Astrocyte of the spinal cord (primary cell): ENCODE measurements around the gene SPART.
A peak's percentile ranks its signal among the peaks of the same experiment; 100 is the strongest.
"Not testable (repeated sequence)": the region's sequence is repeated elsewhere in the genome, so short reads cannot be mapped to it uniquely, and the experiment has no call there.

Experiments
- DNase-seq: peaks from one replicate; pipeline ENCODE4 v3.0.0; 2011; ENCODE audit warnings: low read depth, low spot score
- H3K4me3 ChIP-seq: 2 replicates; pipeline ENCODE4 v1.5.1; 2011; ENCODE audit warnings: low read depth, mild to moderate bottlenecking, low read length, moderate library complexity
- in situ Hi-C: cut with HindIII; loops from 2 replicates; pipeline ENCODE4 v1.10.0; 2017; ENCODE audit warnings: low sequenced_read_pairs
- TF ChIP-seq, protein P1 (sequence below): IDR thresholded peaks from 2 replicates; pipeline ENCODE4 v1.5.1; 2012; ENCODE audit warnings: low read depth, mild to moderate bottlenecking, low read length, inconsistent platforms

The SPART gene

DNA sequence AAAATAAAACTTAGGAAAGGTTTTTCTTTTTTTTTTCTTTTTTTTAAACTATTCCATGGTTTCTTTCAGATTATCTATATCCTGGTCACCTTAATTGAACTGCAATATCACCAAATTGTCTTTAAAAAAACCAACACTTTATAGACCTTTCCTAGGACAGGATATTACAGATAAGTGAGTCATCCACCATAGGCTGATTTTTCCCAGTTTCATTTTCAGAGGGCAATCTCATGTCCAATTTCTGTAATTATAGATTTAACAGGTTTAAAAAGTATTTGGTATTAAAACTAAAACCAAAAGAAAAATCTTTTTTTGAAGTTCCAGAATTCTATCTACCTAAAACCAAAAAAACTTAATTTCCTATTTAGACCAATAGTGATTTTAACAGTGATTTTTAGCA, 13.2 kb downstream of the SPART start:
- TF ChIP-seq, protein P1, sequence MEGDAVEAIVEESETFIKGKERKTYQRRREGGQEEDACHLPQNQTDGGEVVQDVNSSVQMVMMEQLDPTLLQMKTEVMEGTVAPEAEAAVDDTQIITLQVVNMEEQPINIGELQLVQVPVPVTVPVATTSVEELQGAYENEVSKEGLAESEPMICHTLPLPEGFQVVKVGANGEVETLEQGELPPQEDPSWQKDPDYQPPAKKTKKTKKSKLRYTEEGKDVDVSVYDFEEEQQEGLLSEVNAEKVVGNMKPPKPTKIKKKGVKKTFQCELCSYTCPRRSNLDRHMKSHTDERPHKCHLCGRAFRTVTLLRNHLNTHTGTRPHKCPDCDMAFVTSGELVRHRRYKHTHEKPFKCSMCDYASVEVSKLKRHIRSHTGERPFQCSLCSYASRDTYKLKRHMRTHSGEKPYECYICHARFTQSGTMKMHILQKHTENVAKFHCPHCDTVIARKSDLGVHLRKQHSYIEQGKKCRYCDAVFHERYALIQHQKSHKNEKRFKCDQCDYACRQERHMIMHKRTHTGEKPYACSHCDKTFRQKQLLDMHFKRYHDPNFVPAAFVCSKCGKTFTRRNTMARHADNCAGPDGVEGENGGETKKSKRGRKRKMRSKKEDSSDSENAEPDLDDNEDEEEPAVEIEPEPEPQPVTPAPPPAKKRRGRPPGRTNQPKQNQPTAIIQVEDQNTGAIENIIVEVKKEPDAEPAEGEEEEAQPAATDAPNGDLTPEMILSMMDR = no peak
- H3K4me3 ChIP-seq = no peak overlapping the region

DNA sequence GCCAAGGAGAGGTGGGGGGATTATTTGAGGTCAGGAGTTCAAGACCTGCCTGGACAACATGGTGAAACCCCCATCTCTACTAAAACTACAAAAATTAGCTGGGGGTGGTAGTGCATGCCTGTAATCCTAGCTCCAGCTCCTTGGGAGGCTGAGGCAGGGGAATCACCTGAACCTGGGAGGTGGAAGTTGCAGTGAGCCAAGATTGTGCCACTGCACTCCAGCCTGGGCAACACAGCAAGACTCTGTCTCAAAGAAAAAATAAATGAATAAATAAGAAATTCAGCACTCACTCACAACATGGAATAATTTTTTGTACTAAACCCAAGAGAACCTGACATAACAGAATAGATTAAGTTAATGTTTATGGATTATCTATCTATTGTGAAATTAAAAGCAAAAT, 13.9 kb downstream of the SPART start:
- DNase-seq, H3K4me3 ChIP-seq, in situ Hi-C loops: not testable (repeated sequence)

More for the DNA sequence above, 13.2 kb downstream of the SPART start:
- peak; percentile 57 for DNase-seq
- in situ Hi-C loops = no loop called here

DNA sequence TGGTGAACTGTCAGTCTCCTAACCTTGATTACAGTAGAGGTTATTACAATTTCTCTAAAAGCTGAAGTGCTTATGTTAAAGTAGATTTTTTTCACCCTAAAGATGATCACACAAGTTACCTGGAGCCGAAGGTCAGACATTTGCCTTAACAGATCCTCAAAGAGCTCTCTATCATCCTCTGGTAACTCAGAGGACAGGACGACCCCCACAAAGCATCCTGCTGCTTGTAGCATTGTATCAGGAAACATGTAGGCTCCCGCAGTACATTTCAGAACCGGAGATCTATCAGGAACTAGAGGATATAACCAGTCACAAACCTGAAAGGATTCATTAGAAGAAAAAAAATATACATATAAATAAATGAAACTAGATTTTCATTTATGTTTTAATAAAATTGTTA, 14.9 kb downstream of the SPART start:
- no peak overlapping the region for H3K4me3 ChIP-seq
- no peak for DNase-seq
- in situ Hi-C loops = no loop called here
- TF ChIP-seq, protein P1 = no peak

DNA sequence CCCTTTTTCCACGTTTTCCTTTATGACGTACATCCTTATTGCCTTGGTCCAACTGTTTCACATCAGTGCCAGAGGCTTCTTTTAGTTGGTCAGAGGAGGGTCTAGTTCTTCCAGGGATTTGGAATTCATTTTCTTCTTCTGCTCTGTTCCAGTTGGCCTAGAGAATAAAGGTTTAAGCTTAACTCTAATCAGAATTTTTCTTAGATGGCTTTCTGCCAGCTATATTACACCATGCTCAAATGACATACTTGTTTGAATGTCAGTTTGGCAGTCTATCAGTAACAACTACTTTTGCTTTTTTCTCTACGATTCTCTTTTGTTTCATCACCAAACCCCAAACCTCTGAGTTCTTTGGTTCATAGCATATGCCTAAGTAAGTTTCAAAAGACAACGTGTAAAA, 16.8 kb downstream of the SPART start:
- no peak for DNase-seq
- H3K4me3 ChIP-seq = no peak overlapping the region
- in situ Hi-C loops = no loop called here
- TF ChIP-seq, protein P1 = no peak

DNA sequence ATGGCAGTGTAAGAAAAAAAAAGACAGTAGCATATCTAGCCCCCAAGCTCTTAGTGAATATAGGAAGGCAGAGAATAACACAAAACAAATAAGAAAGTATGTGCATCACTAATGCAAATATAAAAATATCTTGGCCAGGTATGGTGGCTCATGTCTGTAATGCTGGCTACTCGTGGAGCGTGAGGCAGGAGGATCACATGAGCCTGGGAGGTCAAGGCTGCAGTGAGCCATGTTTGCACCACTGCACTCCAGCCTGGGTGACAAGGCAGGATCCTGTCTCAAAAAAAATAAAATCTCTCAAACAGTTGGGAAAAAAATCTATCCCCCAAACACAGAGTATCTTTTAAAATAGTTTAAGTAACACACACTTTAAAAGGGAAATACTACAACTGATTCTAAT, 17.4 kb downstream of the SPART start:
- H3K4me3 ChIP-seq = no peak overlapping the region
- in situ Hi-C loops = no loop called here
- TF ChIP-seq, protein P1 = no peak
- DNase-seq = no peak

DNA sequence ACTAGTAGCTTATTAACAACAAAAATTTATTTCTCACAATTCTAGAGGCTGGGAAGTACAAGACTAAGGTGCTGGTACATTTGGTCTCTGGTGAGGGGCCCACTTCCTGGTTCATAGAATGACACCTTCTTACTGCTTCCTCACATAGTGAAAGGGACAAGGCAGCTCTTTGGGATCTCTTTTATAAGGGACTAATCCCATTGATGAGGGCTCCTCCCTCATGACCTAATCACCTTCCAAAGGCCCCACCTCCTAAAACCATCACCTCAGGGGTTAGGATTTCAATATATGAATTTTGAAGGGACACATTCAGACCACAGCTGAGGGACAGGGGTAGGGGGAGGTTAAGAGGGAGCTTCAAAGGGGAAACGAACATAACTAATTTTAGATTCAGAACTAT, 20.3 kb downstream of the SPART start:
- H3K4me3 ChIP-seq = no peak overlapping the region
- no peak for DNase-seq
- TF ChIP-seq, protein P1 = no peak
- in situ Hi-C loops = no loop called here

DNA sequence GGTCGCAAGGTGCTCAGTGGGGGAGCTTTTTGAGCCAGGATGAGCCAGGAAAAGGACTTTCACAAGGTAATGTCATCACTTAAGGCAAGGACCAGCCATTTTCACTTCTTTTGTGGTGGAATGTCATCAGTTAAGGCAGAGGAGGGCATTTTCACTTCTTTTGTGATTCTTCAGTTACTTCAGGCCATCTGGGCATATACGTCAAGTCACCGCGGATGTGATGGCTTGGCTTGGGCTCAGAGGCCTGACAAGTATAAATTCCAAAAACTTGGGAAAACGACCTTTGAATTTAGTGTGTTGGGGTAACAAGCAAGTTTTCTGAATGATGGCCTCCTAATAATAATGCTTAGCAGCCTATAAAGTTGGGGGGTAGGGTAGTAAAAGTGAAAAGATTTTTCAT, 21.3 kb downstream of the SPART start:
- H3K4me3 ChIP-seq, DNase-seq, in situ Hi-C loops: not testable (repeated sequence)

DNA sequence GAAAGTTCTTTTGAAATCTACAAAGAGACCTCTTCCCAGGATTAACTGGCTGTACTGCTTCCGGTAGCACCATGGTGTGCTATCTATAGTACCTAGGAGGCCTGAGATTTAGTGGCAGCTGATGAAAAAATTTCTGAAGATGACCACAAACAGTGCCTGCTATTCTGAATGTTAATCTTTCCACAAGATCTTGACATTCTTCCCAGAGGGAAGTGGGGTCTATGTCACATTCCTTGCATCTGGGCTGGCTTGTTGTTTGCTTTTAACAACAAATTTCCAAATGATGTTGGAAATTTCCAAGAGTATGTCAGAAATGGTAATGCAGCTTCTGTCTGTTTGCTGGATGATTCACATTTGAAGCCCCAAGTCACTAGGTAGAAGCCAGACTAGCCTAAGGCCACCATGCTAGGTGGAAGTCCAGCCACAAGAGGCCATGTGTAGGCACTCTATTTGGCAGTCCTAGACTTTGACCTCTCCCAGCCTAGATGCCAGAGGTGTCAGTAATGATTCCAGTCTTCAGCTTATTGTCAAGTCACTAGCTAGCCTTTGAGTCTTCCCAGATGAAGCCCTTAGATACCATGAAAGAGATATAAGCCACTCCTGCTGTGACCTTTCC, 22.1 kb downstream of the SPART start:
- TF ChIP-seq, protein P1 = no peak
- in situ Hi-C loops = no loop called here
- DNase-seq = peak; percentile 24
- H3K4me3 ChIP-seq = no peak overlapping the region
